Stimulated activated CD4-positive, alpha-beta T cell treated with anti-CD3 and anti-CD28 coated beads, TNF-alpha, amount 100 ng/mL, for 48 hours (primary cell): Measurements from ENCODE around the gene MAPKAP1.
A peak's percentile ranks its signal among the peaks of the same experiment; 100 is the strongest.
"Not testable (repeated sequence)": the region's sequence is repeated elsewhere in the genome, so short reads cannot be mapped to it uniquely, and the experiment has no call there.

Experiments used
- DNase-seq, 3 donors: peaks; one replicate each; pipeline ENCODE4 v3.0.0-alpha.2; 2020; ENCODE audit warnings: low read depth in 3 of 3

The MAPKAP1 gene

GRCh38 chr9:125411171-125411756 lies 295.7 kb downstream of the MAPKAP1 start:
- no peak for DNase-seq

- no peak for DNase-seq
Measured at GRCh38 chr9:125410522-125410894, 296.5 kb downstream of the MAPKAP1 start.

DNA sequence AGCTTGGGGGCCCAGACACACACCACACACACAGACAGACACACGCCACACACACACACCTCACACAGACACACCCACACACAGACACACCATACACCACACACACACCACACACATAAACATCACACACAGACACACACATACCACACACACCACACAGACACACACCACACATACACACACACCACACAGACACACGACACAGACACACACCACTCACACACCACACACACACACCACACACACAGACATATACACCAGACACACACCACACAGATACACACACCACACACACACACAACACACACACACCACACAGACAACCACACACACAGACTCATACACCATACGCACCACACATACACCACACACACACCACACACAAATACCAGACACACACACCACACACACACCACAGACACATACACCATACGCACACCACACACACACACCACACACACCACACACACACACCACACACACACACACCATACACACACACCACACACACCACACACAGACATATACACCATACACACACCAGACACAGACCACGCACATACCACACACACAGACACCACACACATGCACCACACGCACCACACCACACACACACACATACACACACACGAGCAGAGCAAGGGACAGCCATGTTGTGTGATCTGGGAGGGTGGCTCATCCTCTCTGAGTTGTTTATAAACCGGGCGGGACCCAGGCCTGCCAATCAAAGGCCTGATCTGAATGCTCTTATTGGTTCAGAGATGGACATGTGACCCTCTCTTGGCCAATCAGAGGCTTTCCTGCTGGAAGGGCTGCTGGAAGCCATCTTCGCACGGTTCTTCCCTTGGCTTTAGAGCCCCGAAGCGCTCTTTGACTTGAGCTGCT lies 297.1 kb downstream of the MAPKAP1 start:
- peak in 2 of 3 donors; percentile 35 to 56 for DNase-seq

DNA sequence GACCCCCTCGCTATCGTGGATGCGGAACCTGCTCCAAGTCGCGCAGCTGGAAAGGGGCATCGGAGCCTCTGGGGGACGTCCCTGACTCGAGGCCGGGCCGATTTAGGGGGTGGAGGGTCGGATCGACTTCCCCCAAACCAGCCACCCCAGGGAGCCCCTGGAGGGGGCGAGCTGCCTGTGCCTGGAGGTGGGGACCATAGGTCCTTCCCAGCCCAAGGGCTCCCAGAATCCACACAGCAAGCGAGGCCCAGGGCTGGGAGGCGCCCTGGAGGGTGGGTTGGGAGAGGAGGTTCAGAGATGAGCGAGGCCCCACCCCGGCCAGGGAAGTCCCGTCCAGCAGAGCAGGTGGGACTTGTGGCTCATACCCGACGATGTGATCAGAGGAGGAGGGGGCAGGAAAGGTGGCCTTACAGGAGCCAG lies 297.8 kb downstream of the MAPKAP1 start:
- DNase-seq: peak in 1 of 3 donors; percentile 8

DNA sequence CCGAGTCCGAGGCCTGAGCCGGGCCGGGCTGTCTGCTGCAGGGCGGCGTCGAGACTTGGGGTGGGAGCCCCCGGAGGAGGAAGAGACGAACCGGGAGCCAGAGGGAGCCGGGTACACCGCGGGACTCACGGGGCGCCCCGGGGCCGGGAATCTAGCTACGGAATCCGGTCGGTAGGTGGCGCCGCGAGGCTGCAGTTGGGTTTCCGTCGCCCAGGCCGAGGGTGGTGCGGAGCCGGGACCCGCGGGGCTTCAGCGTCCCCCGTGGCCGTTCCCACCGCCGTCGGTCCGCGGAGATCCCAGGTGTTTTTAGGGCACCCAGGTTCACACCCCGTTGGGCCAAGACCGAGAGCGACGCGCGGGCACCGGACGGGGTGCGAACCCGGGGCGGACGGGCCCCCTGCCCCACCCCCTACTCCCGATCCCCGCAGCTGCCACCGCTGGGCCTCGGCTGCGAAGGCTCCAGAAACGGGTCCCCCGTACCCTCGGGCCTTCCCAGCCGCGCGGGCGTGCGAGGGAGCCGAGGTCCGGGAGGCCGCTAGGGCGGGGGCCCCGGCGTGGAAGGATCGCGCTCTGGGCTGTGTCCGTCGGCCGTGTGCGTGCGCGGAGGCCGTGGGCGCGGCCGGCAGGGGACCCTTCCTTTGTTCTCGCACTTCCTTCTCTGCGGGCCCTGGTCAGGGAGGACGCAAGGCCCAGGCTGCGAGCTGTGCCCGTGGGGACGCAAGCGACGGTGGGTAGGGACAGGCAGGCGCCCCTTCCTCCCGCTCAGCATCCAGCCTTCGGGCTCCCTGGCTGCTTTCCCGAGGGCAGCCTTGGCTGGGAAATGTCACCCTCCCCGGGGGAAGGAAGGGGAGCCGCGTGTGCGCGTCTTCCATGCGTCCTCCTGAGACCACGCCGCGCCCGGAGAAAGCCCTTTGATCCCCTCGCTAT lies 298.8 kb downstream of the MAPKAP1 start:
- peak; percentile 54 to 82 (median 64) for DNase-seq

DNA sequence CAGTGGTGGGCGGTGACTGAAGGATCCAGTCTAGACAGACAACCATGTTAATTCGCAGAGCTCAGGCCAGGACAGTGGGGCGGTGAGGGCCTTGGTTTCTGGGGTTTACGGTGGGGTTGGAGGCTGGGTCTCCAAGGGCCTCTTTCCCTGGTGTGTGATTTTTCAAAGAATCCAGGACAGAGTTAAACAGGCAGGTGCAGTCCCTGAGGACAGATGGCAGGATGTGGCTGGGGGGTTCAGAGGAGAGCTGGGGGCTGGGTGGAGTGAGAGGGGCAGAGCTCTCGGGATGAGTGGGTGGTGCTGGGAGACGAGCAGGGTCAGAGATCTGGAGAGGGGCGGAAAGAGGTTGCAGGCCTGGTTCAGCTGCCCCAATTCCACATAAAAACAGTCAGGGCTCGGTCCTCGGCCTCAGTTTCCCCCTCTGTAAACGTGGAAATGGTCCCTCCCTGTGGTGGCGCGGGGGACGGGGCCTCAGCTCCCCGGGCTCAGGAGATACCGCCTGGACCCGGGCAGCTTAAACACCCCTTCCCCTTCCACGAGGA lies 299.5 kb downstream of the MAPKAP1 start:
- DNase-seq: no peak

DNA sequence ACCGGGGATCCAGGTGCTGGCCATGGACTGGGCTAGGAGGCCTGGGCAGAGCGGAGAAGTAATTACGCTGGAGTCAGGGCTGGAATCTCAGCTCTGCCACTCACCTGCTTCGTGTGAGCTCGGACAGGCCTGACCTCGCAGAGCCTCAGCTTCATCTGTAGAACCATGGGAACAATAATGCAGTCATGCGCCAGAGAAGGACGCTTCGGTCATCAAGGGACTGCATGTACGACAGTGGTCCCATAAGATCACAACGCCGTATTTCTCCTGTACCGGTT lies 300.3 kb downstream of the MAPKAP1 start:
- DNase-seq: no peak

DNA sequence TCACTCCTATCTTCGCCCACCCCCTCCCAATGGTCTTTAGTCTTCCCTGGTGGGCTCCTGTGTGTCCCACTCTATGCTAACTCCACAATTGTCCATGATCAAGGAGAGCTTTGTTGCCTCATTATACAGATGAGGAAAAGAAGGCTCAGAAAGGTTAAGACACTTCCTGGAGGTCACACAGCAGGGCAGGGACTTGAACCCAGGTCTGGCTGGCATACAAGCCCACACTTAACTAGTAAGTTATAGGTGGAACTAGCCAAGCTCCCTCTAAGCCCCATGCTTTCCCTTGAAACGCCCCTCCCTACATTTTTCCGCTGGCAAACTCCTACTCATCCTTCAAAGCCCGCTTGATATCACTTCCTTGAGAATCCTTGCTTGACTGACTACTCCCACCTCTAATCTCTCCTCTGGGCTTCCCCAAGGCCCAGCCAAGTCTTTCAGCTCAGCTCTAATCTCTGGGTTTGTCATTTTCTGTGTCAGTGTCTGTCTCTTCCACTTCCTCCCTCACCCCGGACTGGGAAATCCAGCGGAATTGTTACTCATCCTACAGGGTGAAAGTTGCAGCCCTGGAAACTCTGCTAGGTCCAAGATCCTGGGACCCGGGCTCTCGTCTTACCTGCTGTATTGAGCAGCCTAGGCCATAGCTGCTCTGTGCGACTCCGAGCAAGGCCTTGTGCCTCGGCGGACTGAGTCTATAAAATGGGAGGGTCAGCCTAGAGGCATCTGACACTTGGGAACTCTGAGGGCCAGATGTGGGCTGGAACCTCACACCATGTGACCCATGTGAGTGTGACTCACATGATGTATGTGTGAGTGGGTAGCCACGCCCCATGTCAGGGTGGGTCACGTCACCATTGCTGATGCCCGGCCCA lies 300.8 kb downstream of the MAPKAP1 start:
- DNase-seq: no peak

DNA sequence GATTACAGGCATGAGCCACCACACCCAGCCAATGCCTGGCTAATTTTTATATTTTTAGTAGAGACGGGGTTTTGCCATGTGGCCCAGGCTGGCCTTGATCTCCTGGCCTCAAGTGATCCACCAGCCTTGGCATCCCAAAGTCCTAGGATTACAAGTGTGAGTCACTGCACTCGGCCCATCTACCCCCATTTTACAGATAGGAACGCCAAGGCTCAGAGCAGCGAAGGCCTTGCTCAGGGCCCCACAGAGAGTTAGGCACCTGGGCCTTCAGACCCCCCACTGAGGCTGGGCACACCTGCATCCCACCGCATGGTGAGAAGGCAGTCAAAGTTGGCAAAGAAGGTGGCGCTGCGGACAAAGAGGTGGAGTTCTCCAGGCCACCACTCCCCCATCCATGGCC lies 302.3 kb downstream of the MAPKAP1 start:
- no peak for DNase-seq

DNA sequence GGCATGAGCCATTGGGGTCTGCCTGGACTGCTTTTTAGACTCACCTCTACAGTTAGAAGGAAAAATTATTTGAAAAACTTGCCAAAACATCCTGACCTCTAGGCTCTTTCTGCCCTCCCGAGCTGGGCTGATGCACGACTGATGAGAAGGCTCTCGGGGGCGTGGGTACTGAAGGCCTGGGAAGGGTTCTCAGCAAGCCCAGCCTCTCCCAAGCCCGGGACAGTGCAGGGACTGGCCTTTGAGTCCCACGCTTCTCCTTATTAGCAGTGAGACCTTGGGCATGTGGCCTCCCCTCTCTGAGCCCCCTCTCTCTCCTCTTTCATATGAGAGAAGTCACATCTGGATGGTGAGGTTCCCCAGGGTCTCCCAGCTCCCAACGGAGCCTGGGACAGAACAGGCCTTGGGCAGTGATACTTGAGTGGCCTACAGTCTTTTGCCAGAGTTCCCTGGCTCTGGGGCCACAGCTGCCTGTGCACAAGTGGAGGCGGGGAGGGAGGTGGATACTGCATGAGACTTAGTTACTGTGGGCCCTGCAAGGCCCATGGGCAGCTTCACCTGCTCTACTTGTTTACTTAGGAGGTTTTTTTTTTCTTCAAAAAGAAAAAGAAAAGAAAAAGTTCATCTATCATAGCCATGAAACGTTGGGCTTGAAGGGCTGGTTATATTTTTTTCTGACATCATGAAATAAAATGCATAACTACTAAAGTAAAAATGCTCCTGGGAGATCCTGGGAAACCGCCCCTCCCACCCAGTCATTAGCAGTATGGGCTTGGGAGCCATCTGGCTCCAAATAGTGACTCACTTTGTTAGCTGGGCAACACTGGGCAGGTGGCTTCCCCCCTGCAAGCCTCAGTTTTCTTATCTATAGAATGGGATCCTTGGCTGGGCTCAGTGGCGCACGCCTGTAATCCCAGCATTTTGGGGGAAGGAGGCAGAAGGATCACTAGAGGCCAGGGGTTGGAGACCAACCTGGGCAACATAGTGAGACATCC lies 306.0 kb downstream of the MAPKAP1 start:
- no peak for DNase-seq

- not testable (repeated sequence) for DNase-seq
Measured at GRCh38 chr9:125400232-125400631, 306.8 kb downstream of the MAPKAP1 start.

- no peak for DNase-seq
Measured at GRCh38 chr9:125399666-125400065, 307.3 kb downstream of the MAPKAP1 start.

- DNase-seq: no peak
Measured at GRCh38 chr9:125399165-125399564, 307.8 kb downstream of the MAPKAP1 start.

DNA sequence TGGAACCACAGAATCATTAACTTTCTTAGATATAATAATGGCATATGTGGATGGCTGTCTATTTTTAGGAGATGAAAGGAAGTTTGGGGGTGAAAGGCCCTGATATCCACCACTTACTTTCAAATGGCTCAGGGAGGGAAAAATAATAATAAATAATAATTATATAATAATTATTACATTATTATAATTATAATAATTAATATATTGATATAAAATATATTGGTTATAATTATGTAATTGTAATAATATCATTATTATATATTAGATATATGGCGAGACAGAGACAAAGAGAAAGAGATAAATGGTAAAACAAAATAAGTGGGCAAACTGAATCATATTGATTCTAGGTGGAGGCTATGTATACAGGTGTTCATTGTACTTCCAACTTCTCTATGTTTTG lies 308.8 kb downstream of the MAPKAP1 start:
- DNase-seq: no peak

- no peak for DNase-seq
Measured at GRCh38 chr9:125397736-125398135, 309.3 kb downstream of the MAPKAP1 start.

DNA sequence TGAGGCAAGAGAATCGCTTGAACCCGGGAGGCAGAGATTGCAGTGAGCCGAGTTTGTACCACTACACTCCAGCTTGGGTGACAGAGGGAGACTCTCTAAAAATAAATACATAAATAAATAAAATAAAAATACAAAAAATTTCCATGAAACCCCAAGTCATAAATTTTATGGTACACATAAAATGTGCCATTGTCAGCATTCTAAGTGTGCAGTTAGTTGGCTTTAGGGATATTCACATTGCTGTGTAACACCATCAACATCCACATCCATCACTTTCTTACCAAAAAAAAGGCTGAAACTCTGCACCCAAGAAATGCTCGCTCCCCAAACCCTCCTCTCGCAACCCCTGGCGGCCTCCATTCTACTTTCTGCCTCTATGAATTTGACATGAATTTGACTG lies 310.2 kb downstream of the MAPKAP1 start:
- no peak for DNase-seq

- DNase-seq: no peak
Measured at GRCh38 chr9:125393426-125393825, 313.6 kb downstream of the MAPKAP1 start.

DNA sequence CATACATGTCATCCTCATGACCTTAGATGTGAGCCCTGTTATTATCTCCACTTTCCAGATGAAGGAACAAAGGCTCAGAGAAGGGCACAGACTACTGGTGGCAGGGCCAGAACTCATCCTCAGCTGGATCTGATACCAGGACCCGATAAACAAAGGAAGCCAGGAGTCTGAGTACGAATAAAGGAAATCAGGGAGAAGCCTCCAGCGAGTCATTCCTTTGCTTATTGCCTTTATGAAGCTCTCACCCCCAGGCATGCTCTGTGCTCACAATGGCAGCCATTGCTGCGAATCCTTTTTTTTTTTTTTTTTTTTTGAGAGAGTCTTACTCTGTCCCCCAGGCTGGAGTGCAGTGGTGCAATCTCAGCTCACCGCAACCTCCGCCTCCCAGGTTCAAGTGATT lies 315.3 kb downstream of the MAPKAP1 start:
- no peak for DNase-seq

DNA sequence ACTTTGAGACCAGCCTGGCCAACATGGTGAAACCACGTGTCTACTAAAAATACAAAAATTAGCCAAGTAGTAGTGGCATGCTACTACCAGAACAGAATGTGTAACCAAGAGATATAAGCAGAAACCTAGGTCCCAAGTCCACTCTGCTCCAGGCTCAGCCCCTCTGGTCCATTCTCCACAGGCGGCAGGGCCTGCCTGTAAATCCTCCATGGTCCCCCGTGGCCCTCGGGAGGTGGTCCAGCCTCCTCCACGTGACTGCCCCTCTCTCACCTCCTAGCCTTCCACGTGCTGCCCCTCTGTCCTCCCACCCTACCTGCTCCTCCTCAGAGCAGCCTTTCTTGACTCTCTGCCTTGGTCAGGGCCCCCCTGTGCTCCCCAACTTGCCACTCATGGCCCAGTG lies 318.0 kb downstream of the MAPKAP1 start:
- no peak for DNase-seq
